Psoas muscle (tissue), 8 donors: ENCODE data around the gene PDP2. TPM values are rescaled to one million over a fixed set of nuclear protein-coding genes. Genes with fewer than 3 reads are reported as not detected.

ENCODE experiments used
- ATAC-seq, 4 donors: fragments of 200-7000 bp; cut with Tn5 transposase; one replicate each; pipeline ENCODE4 v1.9.1; 2020; ENCODE audit warnings: moderate library complexity in 3 of 4, mild to moderate bottlenecking in 2 of 4
- DNase-seq, 2 donors: peaks; one replicate each; pipeline ENCODE4 v3.0.0-alpha.2; 2020
- H3K27ac ChIP-seq: fragments of 200-600 bp; one replicate; pipeline ENCODE4 v1.8.0; 2022
- H3K27me3 ChIP-seq, 3 donors: fragments of 200-600 bp in 1 of 3; one replicate each; pipeline versions ENCODE4 v1.6.1 to v1.8.0; 2013 to 2022; ENCODE audit warnings: low read length in 2 of 3, mild to moderate bottlenecking in 2 of 3, moderate library complexity in 1 of 3; ENCODE audit not compliant: insufficient read depth in 3 of 3
- H3K36me3 ChIP-seq, 2 donors: fragments of 200-600 bp in 1 of 2; one replicate each; pipeline versions ENCODE4 v1.6.1 to v1.8.0; 2013 to 2022; ENCODE audit warnings: low read depth in 1 of 2, mild to moderate bottlenecking in 1 of 2, moderate library complexity in 1 of 2; ENCODE audit not compliant: insufficient read depth in 1 of 2
- H3K4me1 ChIP-seq: fragments of 200-600 bp; one replicate; pipeline ENCODE4 v1.8.0; 2022
- H3K4me3 ChIP-seq: fragments of 200-600 bp; one replicate; pipeline ENCODE4 v1.8.0; 2022; ENCODE audit warnings: mild to moderate bottlenecking
- H3K9me3 ChIP-seq: fragments of 200-600 bp; one replicate; pipeline ENCODE4 v1.8.0; 2022
- CTCF ChIP-seq: fragments of 200-600 bp; IDR thresholded peaks from one replicate; pipeline ENCODE4 v1.8.0; 2022; ENCODE audit warnings: antibody characterized with exemption
- WGBS, 3 donors: extraction: QIAGEN DNeasy Blood & Tissue Kit; methylation state at CpG; one replicate each; pipeline versions ENCODE4 v1.1.6 to v1.1.7; 2013; 5-methylcytosine and 5-hydroxymethylcytosine counted together
- intact Hi-C, 2 donors: fragments of 100-400 bp; cut with DNase I; formaldehyde crosslinking; loops; one replicate each; pipeline versions ENCODE4 v1.11.0 to v1.14.2; 2022
- polyA plus RNA-seq, 3 donors: library from polyadenylated mRNA; stranded (reverse); fragments of 200-250 nt; gene quantifications; one replicate each; pipeline ENCODE4 v1.2.3, GENCODE V29; 2013
- total RNA-seq, 4 donors: library from RNA; stranded (reverse); fragmentation: NEBNext Ultra II Directional in 2 of 4; extraction: Animal tissue kit (Norgen Biotek cat#: 25700) in 2 of 4; gene quantifications; one replicate each; pipeline versions ENCODE4 v1.2.1 to v1.2.4, GENCODE V29; 2021 to 2023
- donor health status: healthy with polysubstance abuse.
- donor health status: DM: no; HTN: no; CAD: no; lungs with moderate emphysema.
- donor health status: Bipolar disorder and iron deficiency.
- donor health status: healthy.
- donor health status: DM: yes; HTN: yes; CAD: no.
- donor health status: DM: no; HTN: no; CAD: no.
- donor health status: DM: no; HTN: no; CAD: no.
- donor health status: DM: yes; HTN: yes; CAD: no.

Gene PDP2
- total and polyA plus RNA-seq, 7 donors = 1.0 to 5.2 (median 3.0) TPM

GRCh38 chr16:66846831-66847230 is 33.5 kb upstream of the PDP2 start:
- Histone ChIP-seq H3K4me3 (no peak overlapping the region), H3K36me3 (no peaks in the 10 kb centered on the region), H3K27me3 (peaks cover 0 to 24% (median 12%) of the 10 kb centered on the region in 3 donors), H3K27ac (no peak overlapping the region), H3K9me3 (no peaks in the 10 kb centered on the region), H3K4me1 (peaks cover 12% of the 10 kb centered on the region)
- no peak for DNase-seq
- 94 to 97% (median 96%) methylated on average over 6 of the region's 6 CpGs for WGBS, 3 donors
- intact Hi-C loops = no loop called here
- no peak for ATAC-seq
- no peak for TF ChIP-seq CTCF

GRCh38 chr16:66847533-66848067 is 32.7 kb upstream of the PDP2 start:
- no peaks in the 10 kb centered on the region for H3K9me3 ChIP-seq
- intact Hi-C loops = no loop called here
- H3K27me3 ChIP-seq = peaks cover 0 to 24% (median 12%) of the 10 kb centered on the region in 3 donors
- H3K4me3 ChIP-seq = no peak overlapping the region
- DNase-seq (no peak), ATAC-seq (no peak)
- no peak for TF ChIP-seq CTCF
- H3K36me3 ChIP-seq = no peaks in the 10 kb centered on the region
- peaks cover 12% of the 10 kb centered on the region for H3K4me1 ChIP-seq
- H3K27ac ChIP-seq = no peak overlapping the region
- 77 to 82% (median 79%) methylated on average over 6 of the region's 6 CpGs for WGBS, 3 donors

- WGBS, 3 donors = 85 to 91% (median 87%) methylated on average over 2 of the region's 2 CpGs
- intact Hi-C loops = no loop called here
- H3K9me3 ChIP-seq = no peaks in the 10 kb centered on the region
- no peaks in the 10 kb centered on the region for H3K36me3 ChIP-seq
- no peak for DNase-seq
- peaks cover 12% of the 10 kb centered on the region for H3K4me1 ChIP-seq
- ATAC-seq = no peak
- TF ChIP-seq CTCF = no peak
- no peak overlapping the region for H3K27ac ChIP-seq
- no peak overlapping the region for H3K4me3 ChIP-seq
- H3K27me3 ChIP-seq = peaks cover 0 to 22% (median 12%) of the 10 kb centered on the region in 3 donors
Observed at GRCh38 chr16:66848172-66848571, 32.1 kb upstream of the PDP2 start.

GRCh38 chr16:66849021-66849420 is 31.3 kb upstream of the PDP2 start:
- TF ChIP-seq CTCF = no peak
- Histone ChIP-seq H3K9me3 (no peaks in the 10 kb centered on the region), H3K4me3 (no peak overlapping the region), H3K36me3 (no peaks in the 10 kb centered on the region), H3K27ac (no peak overlapping the region), H3K4me1 (peaks cover 12% of the 10 kb centered on the region), H3K27me3 (peaks cover 0 to 13% (median 8%) of the 10 kb centered on the region in 3 donors)
- ATAC-seq = no peak
- 64 to 94% (median 65%) methylated on average over 2 of the region's 2 CpGs for WGBS, 3 donors
- DNase-seq = no peak
- intact Hi-C loops = no loop called here

- Histone ChIP-seq H3K4me3 (no peak overlapping the region), H3K27me3 (peaks cover 0 to 8% (median 6%) of the 10 kb centered on the region in 3 donors), H3K36me3 (no peaks in the 10 kb centered on the region), H3K9me3 (no peaks in the 10 kb centered on the region), H3K27ac (no peak overlapping the region), H3K4me1 (peaks cover 12% of the 10 kb centered on the region)
- DNase-seq (no peak), ATAC-seq (no peak)
- TF ChIP-seq CTCF = no peak
- intact Hi-C loops = no loop called here
- 85 to 91% (median 86%) methylated on average over 4 of the region's 4 CpGs for WGBS, 3 donors
Observed at GRCh38 chr16:66849549-66849948, 30.8 kb upstream of the PDP2 start.
